PC-9 (cell line): Measurements from ENCODE around the gene SPART. TPM values are rescaled to one million over a fixed set of nuclear protein-coding genes. Genes with fewer than 3 reads are reported as not detected.
"Not testable (repeated sequence)": the region's sequence is repeated elsewhere in the genome, so short reads cannot be mapped to it uniquely, and the experiment has no call there.

ENCODE experiments used
- BruUV-seq: library from RNA; stranded (reverse); fragments of 400-500 nt; replicated peaks from 2 replicates; lab custom pipeline; 2021; lab: Mats Ljungman, UMichigan
- CTCF ChIA-PET: fragments of 300-600 bp; sonication (Branson Sonifier 250); formaldehyde crosslinking; loops from one replicate; lab custom pipeline; 2022; ENCODE audit warnings: antibody characterized with exemption; lab: Charles Lee
- POLR2A ChIA-PET: fragments of 300-600 bp; sonication (Branson Sonifier 250); formaldehyde crosslinking; loops from one replicate; lab custom pipeline; 2022; ENCODE audit warnings: antibody characterized with exemption; ENCODE audit not compliant: unreplicated experiment; lab: Charles Lee
- DNase-seq, 2 experiments: peaks; one replicate each; pipeline versions ENCODE4 v3.0.0 to v3.0.0-alpha.2; 2015 to 2022; ENCODE audit warnings: mixed read lengths in 1 of 2
- H2AFZ ChIP-seq: fragments of 200-600 bp; sonication (generic); 2 replicates; pipeline ENCODE4 v1.8.1; 2017; ENCODE audit warnings: antibody characterized with exemption
- H3F3A ChIP-seq: fragments of 200-600 bp; sonication (generic); 2 replicates; pipeline ENCODE4 v1.8.1; 2017; ENCODE audit warnings: antibody characterized with exemption, mild to moderate bottlenecking, low read depth; ENCODE audit not compliant: insufficient read depth
- H3K27ac ChIP-seq: fragments of 200-600 bp; sonication (generic); 2 replicates; pipeline ENCODE4 v1.6.1; 2016; ENCODE audit warnings: mixed run types
- H3K27me3 ChIP-seq: fragments of 200-600 bp; sonication (generic); 2 replicates; pipeline ENCODE4 v1.6.1; 2016; ENCODE audit warnings: low read depth, mixed run types; ENCODE audit not compliant: insufficient read depth
- H3K36me3 ChIP-seq: fragments of 200-600 bp; sonication (generic); 2 replicates; pipeline ENCODE4 v1.6.1; 2016; ENCODE audit warnings: low read depth, mixed run types
- H3K4me1 ChIP-seq: fragments of 200-600 bp; sonication (generic); replicated peaks from 2 replicates; pipeline ENCODE4 v1.6.1; 2016; ENCODE audit warnings: mixed run types; ENCODE audit not compliant: insufficient read depth
- H3K4me2 ChIP-seq: fragments of 200-600 bp; sonication (generic); 2 replicates; pipeline ENCODE4 v1.6.1; 2017; ENCODE audit warnings: mixed run types
- H3K4me3 ChIP-seq: fragments of 200-600 bp; sonication (generic); 2 replicates; pipeline ENCODE4 v1.6.1; 2016; ENCODE audit warnings: mixed run types
- H3K79me2 ChIP-seq: fragments of 200-600 bp; sonication (generic); 2 replicates; pipeline ENCODE4 v1.6.1; 2017; ENCODE audit warnings: low read depth, mixed run types
- H3K9me2 ChIP-seq: fragments of 200-600 bp; sonication (generic); 2 replicates; pipeline ENCODE4 v1.8.1; 2017; ENCODE audit warnings: mild to moderate bottlenecking; ENCODE audit not compliant: insufficient read depth
- H3K9me3 ChIP-seq: fragments of 200-600 bp; sonication (generic); 2 replicates; pipeline ENCODE4 v1.8.1; 2016; ENCODE audit warnings: low read depth; ENCODE audit not compliant: insufficient read depth
- H4K20me1 ChIP-seq: fragments of 200-600 bp; sonication (generic); 2 replicates; pipeline ENCODE4 v1.8.1; 2017; ENCODE audit not compliant: insufficient read depth
- CTCF ChIP-seq: fragments of 200-600 bp; sonication (generic); conservative IDR thresholded peaks from 2 replicates; pipeline ENCODE4 v1.6.1; 2017; ENCODE audit warnings: mixed run types, antibody characterized with exemption, mild to moderate bottlenecking, moderate library complexity
- EZH2 ChIP-seq: fragments of 200-600 bp; sonication (generic); IDR thresholded peaks from 2 replicates; pipeline ENCODE4 v1.8.0; 2017; ENCODE audit warnings: antibody characterized with exemption, low read depth
- intact Hi-C: fragments of 100-400 bp; cut with micrococcal nuclease; formaldehyde crosslinking; loops from one replicate; pipeline ENCODE4 v1.10.0; 2022; ENCODE audit not compliant: unreplicated experiment
- total RNA-seq: library from RNA; stranded (reverse); gene quantifications from 2 replicates; pipeline ENCODE4 v1.2.3, GENCODE V29; 2021

Gene SPART
- total RNA-seq, 1 experiment from 2014 or later: 51.4 TPM

DNA sequence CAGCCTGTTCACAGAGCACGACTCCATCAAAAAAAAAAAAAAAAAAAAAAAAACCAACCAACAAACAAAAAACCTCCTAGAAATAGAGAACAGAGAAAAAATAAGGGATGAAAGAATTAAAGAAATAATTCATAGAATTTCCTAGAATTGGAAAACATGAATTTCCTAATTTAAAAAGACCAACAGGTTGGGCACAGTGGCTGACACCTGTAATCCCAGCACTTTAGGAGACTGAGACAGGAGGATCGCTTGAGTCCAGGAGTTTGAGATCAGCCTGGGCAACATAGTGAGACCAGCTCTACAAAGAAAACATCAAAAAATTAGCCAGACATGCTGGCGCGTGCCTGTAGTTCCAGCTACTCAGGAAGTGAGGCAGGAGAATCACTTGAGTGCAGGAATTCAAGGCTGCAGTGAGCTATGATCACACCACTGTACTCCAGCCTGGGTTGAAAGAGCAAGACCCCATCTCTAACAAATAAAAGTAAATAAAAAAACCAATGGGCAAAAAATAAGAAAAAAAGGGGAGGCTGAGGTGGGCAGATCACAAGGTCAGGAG lies 6.5 kb downstream of the SPART start:
- Histone ChIP-seq H3K4me2 (no peak overlapping the region), H3F3A (peaks cover 11% of the 10 kb centered on the region; the same call in 1 of the 2 replicates), H3K36me3 (peaks cover 20% of the 10 kb centered on the region; the same call in 1 of the 2 replicates), H3K4me3 (no peak overlapping the region), H3K27ac (no peak overlapping the region), H3K27me3 (no peaks in the 10 kb centered on the region), H3K4me1 (peaks cover 33% of the 10 kb centered on the region), H3K9me3 (no peaks in the 10 kb centered on the region; the same call in 1 of the 2 replicates), H3K79me2 (peaks cover 100% of the 10 kb centered on the region), H3K9me2 (0 out of 2 replicates have a peak, but pooled peaks cover 3% of the 10 kb centered on the region), H2AFZ (no peak overlapping the region), H4K20me1 (peaks cover 9% of the 10 kb centered on the region; the same call in 1 of the 2 replicates)
- POLR2A ChIA-PET: no interaction called here
- intact Hi-C loops: no loop called here
- DNase-seq: no peak
- no TSS peak for BruUV-seq
- TF ChIP-seq EZH2: no peak
- no peak for TF ChIP-seq CTCF
- CTCF ChIA-PET: no interaction called here

DNA sequence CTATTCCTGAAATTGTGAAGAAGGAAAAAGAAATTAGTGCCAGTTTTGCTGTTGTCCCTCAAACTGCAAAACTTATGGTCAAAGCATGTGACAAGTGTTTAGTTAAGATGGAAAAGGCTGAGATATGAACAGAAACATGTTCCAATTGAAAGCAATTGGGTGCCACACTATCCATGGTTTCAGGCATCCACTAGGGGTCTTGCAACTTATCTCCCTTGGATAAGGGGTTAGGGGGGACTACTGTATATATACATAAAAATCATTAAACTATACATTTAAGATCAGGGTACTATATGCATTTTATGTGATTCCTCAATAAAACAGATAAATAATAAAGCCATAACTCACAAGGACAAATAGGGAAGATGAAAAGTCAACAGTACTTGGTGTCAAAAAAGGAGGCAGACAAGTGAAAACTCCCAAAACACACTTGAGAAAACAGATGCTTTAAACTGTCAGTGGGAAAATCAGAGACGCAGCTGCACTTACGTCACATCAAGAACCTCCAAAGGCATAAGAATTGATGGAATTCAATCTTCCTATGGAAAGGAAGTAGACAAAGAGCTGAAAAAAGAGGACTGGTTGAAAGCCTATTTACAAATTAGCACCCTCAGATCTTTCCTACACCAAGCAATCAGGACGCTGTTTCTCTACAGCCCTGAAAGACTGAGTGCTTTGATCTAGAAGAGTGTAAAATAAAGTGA lies 8.1 kb downstream of the SPART start:
- H3K9me3 ChIP-seq: no peaks in the 10 kb centered on the region; the same call in 1 of the 2 replicates
- BruUV-seq: no TSS peak
- H3K4me3 ChIP-seq: no peak overlapping the region
- H3K36me3 ChIP-seq: peaks cover 30% of the 10 kb centered on the region; the same call in 1 of the 2 replicates
- no peaks in the 10 kb centered on the region for H3K27me3 ChIP-seq
- no peak overlapping the region for H3K27ac ChIP-seq
- DNase-seq: no peak
- H3K4me1 ChIP-seq: peaks cover 24% of the 10 kb centered on the region
- H3F3A ChIP-seq: peaks cover 9% of the 10 kb centered on the region; the same call in 1 of the 2 replicates
- no peak overlapping the region for H2AFZ ChIP-seq
- intact Hi-C loops: no loop called here
- peaks cover 99% of the 10 kb centered on the region for H3K79me2 ChIP-seq
- TF ChIP-seq EZH2: no peak
- TF ChIP-seq CTCF: no peak
- 0 out of 2 replicates have a peak, but pooled peaks cover 3% of the 10 kb centered on the region for H3K9me2 ChIP-seq
- CTCF ChIA-PET: no interaction called here
- POLR2A ChIA-PET: no interaction called here
- no peak overlapping the region for H3K4me2 ChIP-seq
- H4K20me1 ChIP-seq: peaks cover 9% of the 10 kb centered on the region; the same call in 1 of the 2 replicates

DNA sequence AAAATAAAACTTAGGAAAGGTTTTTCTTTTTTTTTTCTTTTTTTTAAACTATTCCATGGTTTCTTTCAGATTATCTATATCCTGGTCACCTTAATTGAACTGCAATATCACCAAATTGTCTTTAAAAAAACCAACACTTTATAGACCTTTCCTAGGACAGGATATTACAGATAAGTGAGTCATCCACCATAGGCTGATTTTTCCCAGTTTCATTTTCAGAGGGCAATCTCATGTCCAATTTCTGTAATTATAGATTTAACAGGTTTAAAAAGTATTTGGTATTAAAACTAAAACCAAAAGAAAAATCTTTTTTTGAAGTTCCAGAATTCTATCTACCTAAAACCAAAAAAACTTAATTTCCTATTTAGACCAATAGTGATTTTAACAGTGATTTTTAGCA lies 13.2 kb downstream of the SPART start:
- no peak for DNase-seq
- intact Hi-C loops: no loop called here
- peaks cover 61% of the 10 kb centered on the region for H3K36me3 ChIP-seq
- TF ChIP-seq CTCF: no peak
- TF ChIP-seq EZH2: no peak
- peak overlapping the region; percentile 31; the same call in 1 of the 2 replicates for H3K27ac ChIP-seq
- peaks cover 10% of the 10 kb centered on the region for H3K4me1 ChIP-seq
- ChIA-PET CTCF (no interaction called here), POLR2A (no interaction called here)
- no peaks in the 10 kb centered on the region for H3K9me2 ChIP-seq
- BruUV-seq: no TSS peak
- H3K27me3 ChIP-seq: no peaks in the 10 kb centered on the region
- H3K4me3 ChIP-seq: no peak overlapping the region
- no peaks in the 10 kb centered on the region for H3F3A ChIP-seq
- H3K4me2 ChIP-seq: peak overlapping the region; percentile 5; the same call in 1 of the 2 replicates
- H2AFZ ChIP-seq: no peak overlapping the region
- peaks cover 11% of the 10 kb centered on the region; the same call in 1 of the 2 replicates for H4K20me1 ChIP-seq
- H3K79me2 ChIP-seq: peaks cover 67% of the 10 kb centered on the region
- no peaks in the 10 kb centered on the region; the same call in 1 of the 2 replicates for H3K9me3 ChIP-seq

GRCh38 chr13:36332255-36332654 lies 13.9 kb downstream of the SPART start:
- H3K27me3 ChIP-seq, intact Hi-C loops, BruUV-seq, CTCF ChIA-PET, POLR2A ChIA-PET, H3F3A ChIP-seq, H2AFZ ChIP-seq, DNase-seq, H3K27ac ChIP-seq, H3K4me2 ChIP-seq, H3K4me3 ChIP-seq, H3K9me2 ChIP-seq, H3K9me3 ChIP-seq: not testable (repeated sequence)
- Histone ChIP-seq H4K20me1 (peaks cover 11% of the 10 kb centered on the region; the same call in 1 of the 2 replicates), H3K4me1 (peaks cover 10% of the 10 kb centered on the region), H3K36me3 (peaks cover 64% of the 10 kb centered on the region), H3K79me2 (peaks cover 60% of the 10 kb centered on the region)
